Parathyroid adenoma (tissue), 2 donors: ENCODE measurements around the gene EEF1G.

Source experiments
- H2AFZ ChIP-seq: fragments of 300-600 bp; sonication (generic); one replicate; pipeline ENCODE4 v1.7.0; 2017; ENCODE audit warnings: antibody characterized with exemption, mild to moderate bottlenecking
- H3K27ac ChIP-seq: fragments of 300-600 bp; sonication (generic); one replicate; pipeline ENCODE4 v1.7.0; 2017
- H3K27me3 ChIP-seq: fragments of 300-600 bp; sonication (generic); one replicate; pipeline ENCODE4 v1.7.0; 2017; ENCODE audit warnings: low read length; ENCODE audit not compliant: control insufficient read depth, insufficient read depth
- H3K36me3 ChIP-seq: fragments of 300-600 bp; sonication (generic); one replicate; pipeline ENCODE4 v1.7.0; 2017; ENCODE audit warnings: low read length; ENCODE audit not compliant: control insufficient read depth, insufficient read depth
- H3K4me1 ChIP-seq: fragments of 300-600 bp; sonication (generic); one replicate; pipeline ENCODE4 v1.7.0; 2017; ENCODE audit warnings: control low read depth
- H3K4me2 ChIP-seq: fragments of 300-600 bp; sonication (generic); one replicate; pipeline ENCODE4 v1.7.0; 2017; ENCODE audit warnings: low read length
- H3K4me3 ChIP-seq: fragments of 300-600 bp; sonication (generic); one replicate; pipeline ENCODE4 v1.7.0; 2017; ENCODE audit warnings: low read depth, low read length
- H3K79me2 ChIP-seq: fragments of 300-600 bp; sonication (generic); one replicate; pipeline ENCODE4 v1.7.0; 2017; ENCODE audit warnings: control low read depth
- H3K9ac ChIP-seq: fragments of 300-600 bp; sonication (generic); one replicate; pipeline ENCODE4 v1.7.0; 2017; ENCODE audit warnings: mild to moderate bottlenecking
- H3K9me3 ChIP-seq: fragments of 300-600 bp; sonication (generic); one replicate; pipeline ENCODE4 v1.7.0; 2017; ENCODE audit warnings: low read length; ENCODE audit not compliant: control insufficient read depth
- CTCF ChIP-seq: fragments of 300-600 bp; sonication (generic); IDR thresholded peaks from one replicate; pipeline ENCODE4 v1.7.0; 2017; ENCODE audit warnings: antibody characterized with exemption, mild to moderate bottlenecking
- donor health status: primary hyperparathyroidism.

The EEF1G gene

GRCh38 chr11:62538470-62539237, 35.0 kb downstream of the EEF1G start:
- Histone ChIP-seq H3K27ac (no peak overlapping the region), H3K27me3 (no peaks in the 10 kb centered on the region), H3K9ac (no peak overlapping the region), H3K79me2 (peaks cover 18% of the 10 kb centered on the region), H3K4me1 (peaks cover 9% of the 10 kb centered on the region), H3K4me3 (no peak overlapping the region), H2AFZ (no peak overlapping the region), H3K9me3 (no peaks in the 10 kb centered on the region), H3K36me3 (no peaks in the 10 kb centered on the region), H3K4me2 (peak overlapping the region; percentile 31)
- TF ChIP-seq CTCF, result no peak

DNA sequence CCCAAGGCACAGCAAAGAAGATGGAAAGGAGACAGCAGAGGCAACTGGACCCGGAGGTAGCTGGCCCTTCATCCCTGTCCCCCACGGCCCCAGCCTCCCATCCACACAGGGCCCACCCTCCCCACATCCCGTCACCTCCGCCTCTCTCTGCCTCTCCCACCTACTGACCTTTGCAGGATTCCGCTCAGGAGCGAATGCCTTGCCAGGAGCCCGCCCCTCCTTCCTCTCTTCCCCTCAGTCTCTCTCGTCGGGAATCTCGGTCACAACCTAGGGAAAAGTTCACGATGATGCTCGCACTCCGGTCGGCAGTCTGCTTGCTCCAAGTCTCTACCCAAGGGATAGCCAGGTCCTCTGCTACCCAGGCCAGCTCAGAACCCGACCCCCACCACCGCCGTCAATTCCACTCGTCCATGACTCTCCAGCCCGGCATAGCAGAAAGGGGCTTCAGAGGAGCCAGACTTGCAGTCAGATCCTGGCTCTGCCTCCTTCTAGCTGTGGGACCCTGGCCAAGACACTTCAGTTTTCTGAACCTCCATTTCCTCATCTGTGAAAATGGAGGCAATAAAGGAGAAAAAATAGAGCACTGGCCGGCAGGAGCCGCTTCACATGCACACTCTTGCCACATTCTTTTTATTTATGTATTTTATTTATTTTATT, 37.3 kb downstream of the EEF1G start:
- H3K9me3 ChIP-seq, result no peaks in the 10 kb centered on the region
- H3K4me3 ChIP-seq, result no peak overlapping the region
- no peak for TF ChIP-seq CTCF
- H3K27ac ChIP-seq, result no peak overlapping the region
- H3K9ac ChIP-seq, result no peak overlapping the region
- H3K4me2 ChIP-seq, result no peak overlapping the region
- H3K27me3 ChIP-seq, result no peaks in the 10 kb centered on the region
- no peak overlapping the region for H2AFZ ChIP-seq
- no peaks in the 10 kb centered on the region for H3K36me3 ChIP-seq
- H3K79me2 ChIP-seq, result peaks cover 7% of the 10 kb centered on the region
- H3K4me1 ChIP-seq, result peaks cover 7% of the 10 kb centered on the region

- H3K79me2 ChIP-seq, result peaks cover 7% of the 10 kb centered on the region
- no peak overlapping the region for H3K9ac ChIP-seq
- H3K4me2 ChIP-seq, result no peak overlapping the region
- no peaks in the 10 kb centered on the region for H3K36me3 ChIP-seq
- H2AFZ ChIP-seq, result no peak overlapping the region
- no peaks in the 10 kb centered on the region for H3K27me3 ChIP-seq
- peaks cover 7% of the 10 kb centered on the region for H3K4me1 ChIP-seq
- H3K27ac ChIP-seq, result no peak overlapping the region
- TF ChIP-seq CTCF, result no peak
- H3K4me3 ChIP-seq, result no peak overlapping the region
- no peaks in the 10 kb centered on the region for H3K9me3 ChIP-seq
These were observed 37.9 kb downstream of the EEF1G start for GRCh38 chr11:62535802-62536201.

DNA sequence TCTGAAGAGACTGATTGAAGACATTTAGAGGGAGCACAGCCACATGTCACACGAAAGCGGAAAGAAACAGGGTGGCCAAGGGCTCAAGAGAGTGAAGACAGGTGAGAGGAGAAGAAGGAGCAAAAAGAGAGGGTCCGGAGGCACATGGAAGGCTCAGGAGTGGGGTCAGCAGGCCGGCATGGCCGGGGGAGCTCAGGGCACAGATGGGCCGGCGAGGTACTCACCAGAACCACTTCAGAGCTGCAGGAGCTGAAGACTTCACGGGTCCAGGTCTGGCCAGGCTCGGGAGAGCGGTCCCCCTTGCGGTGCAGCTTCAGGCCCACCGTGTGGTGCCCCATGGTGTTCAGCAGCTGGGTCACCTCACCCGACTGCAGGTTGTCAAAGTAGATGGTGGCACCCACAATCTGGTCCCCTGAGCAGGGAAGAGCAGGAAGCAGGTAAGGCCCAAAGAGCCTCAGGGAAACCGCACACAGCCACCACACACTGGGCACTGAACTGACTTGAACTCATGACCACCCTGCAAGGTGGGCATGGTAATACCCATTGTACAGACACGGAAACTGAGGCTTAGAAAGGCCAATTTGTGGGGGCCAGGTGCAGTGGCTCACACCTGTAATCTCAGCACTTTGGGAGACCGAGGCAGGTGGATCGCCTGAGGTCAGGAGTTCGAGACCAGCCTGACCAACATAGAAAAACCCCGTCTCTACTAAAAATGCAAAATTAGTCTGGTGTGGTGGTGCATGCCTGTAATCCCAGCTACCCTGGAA, 38.7 kb downstream of the EEF1G start:
- no peaks in the 10 kb centered on the region for H3K36me3 ChIP-seq
- H3K4me1 ChIP-seq, result peaks cover 7% of the 10 kb centered on the region
- no peaks in the 10 kb centered on the region for H3K27me3 ChIP-seq
- H3K9me3 ChIP-seq, result no peaks in the 10 kb centered on the region
- no peak overlapping the region for H3K4me2 ChIP-seq
- H3K79me2 ChIP-seq, result peaks cover 4% of the 10 kb centered on the region
- H3K4me3 ChIP-seq, result no peak overlapping the region
- no peak for TF ChIP-seq CTCF
- no peak overlapping the region for H2AFZ ChIP-seq
- no peak overlapping the region for H3K9ac ChIP-seq
- H3K27ac ChIP-seq, result no peak overlapping the region
